ENCODE results near the gene SBNO2. TPM values are rescaled to one million over a fixed set of nuclear protein-coding genes. Genes with fewer than 3 reads are reported as not detected.
A peak's percentile ranks its signal among the peaks of the same experiment; 100 is the strongest.

The SBNO2 gene
- total and polyA plus RNA-seq, 2 donors (not counting 1 experiment from before 2014, with no cell fraction given), result 42.8 to 83.3 TPM

DNA sequence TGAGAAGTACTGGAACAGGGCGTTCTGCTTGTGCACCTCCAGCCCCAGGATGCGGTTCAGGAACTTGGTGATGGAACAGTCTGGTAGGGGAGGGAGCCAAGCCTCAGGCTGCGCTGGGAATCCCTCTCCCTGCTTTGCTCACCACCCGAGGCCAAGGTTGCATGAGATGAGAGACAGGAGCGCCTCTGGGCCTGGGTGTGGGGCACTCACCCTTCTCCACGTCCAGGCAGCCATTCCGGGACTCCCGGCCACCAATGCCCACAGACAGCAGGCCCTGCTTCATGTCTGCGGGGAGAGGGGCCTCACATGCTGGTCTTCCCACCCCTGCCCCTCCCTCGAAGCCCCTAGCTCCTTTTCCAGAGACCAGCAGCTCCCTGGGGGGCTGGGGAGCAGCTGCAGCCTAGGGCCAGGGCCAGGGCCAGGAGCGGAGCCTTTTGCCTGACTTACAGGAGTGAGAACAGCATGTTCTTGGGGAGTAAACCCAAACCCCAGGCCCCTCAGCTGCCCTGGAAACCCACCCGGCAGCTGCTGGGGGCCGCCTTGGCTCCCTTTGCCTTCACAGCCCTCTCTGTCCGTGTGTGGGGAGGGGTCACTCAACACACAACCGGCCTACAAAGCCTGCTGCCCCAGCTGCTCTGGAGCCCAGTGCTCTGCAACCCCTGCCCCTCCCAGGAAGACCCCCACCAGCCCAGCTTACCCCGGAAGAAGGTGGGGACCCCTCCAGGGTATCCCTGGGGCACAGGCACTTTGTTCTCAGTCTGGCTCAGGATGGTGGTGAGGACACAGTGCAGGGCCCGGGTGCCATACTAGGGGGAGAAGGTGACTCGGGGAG lies 63.0 kb downstream of the SBNO2 start:
- Mint-ChIP-seq H3K4me1 (peaks cover 11% of the 10 kb centered on the region), H3K27me3 (no peaks in the 10 kb centered on the region), H3K9me3 (ENCODE audit: insufficient read depth) (no peaks in the 10 kb centered on the region), H3K27ac (peak overlapping the region; percentile 56), H3K4me3 (no peak overlapping the region)
- H3K4me2 ChIP-seq (replicated peaks; ENCODE audit: low read depth, low read length, poor library complexity, severe bottlenecking), result no peak overlapping the region
- H3K36me3 ChIP-seq (replicated peaks in 1 of 2; ENCODE audit: control extremely low read depth in 1 of 2, control insufficient read depth in 1 of 2, extremely low read depth in 1 of 2, insufficient read depth in 2 of 2, low read length in 1 of 2), result peaks cover 0 to 49% of the 10 kb centered on the region in 2 experiments
- H3K9me3 ChIP-seq (ENCODE audit: control extremely low read depth in 1 of 3, control insufficient read depth in 2 of 3, insufficient read depth in 1 of 3, low read length in 2 of 3), result no peaks in the 10 kb centered on the region
- no peak overlapping the region for H2AFZ ChIP-seq (ENCODE audit: insufficient read depth, low read depth, low read length, poor library complexity, severe bottlenecking)
- POLR2A ChIA-PET, result interaction anchor here (0.6 to 1.1 kb wide), 5 partner anchors 10 to 980 kb away, joined by 3 to 7 read pairs (median 5); no protein-coding TSS in a partner anchor
- WGBS (ENCODE audit: insufficient coverage), result 94% methylated on average over 14 of the region's 18 CpGs
- no peak overlapping the region for H3K9ac ChIP-seq (ENCODE audit: low read length)
- H4K20me1 ChIP-seq (ENCODE audit: control insufficient read depth, insufficient read depth, low read length, poor library complexity, severe bottlenecking), result peaks cover 43% of the 10 kb centered on the region
- H3K27me3 ChIP-seq (replicated peaks in 1 of 4; ENCODE audit: control extremely low read depth in 1 of 4, control insufficient read depth in 3 of 4, insufficient read depth in 4 of 4, low read length in 3 of 4), result no peaks in the 10 kb centered on the region
- H3K4me3 ChIP-seq (ENCODE audit: control extremely low read depth in 1 of 5, extremely low read depth in 1 of 5, insufficient read depth in 1 of 5, low read depth in 2 of 5, low read length in 4 of 5), result no peak overlapping the region
- peak; percentile 40 for DNase-seq
- CTCF ChIA-PET, result interaction anchor here (3.9 kb wide), 1 partner anchor 82 kb away, joined by 62 read pairs; no protein-coding TSS in a partner anchor
- H3K4me1 ChIP-seq (ENCODE audit: control insufficient read depth in 2 of 2, insufficient read depth in 2 of 2, low read length in 2 of 2), result peaks cover 6 to 31% of the 10 kb centered on the region in 2 donors
- ATAC-seq (ENCODE audit: low read depth), result no peak
- TF ChIP-seq EZH2 (IDR thresholded peaks at IDR 0.05; ENCODE audit: borderline replicate concordance, insufficient read depth, low read depth, low read length, poor library complexity, severe bottlenecking), result no peak
- TF ChIP-seq, protein P1, sequence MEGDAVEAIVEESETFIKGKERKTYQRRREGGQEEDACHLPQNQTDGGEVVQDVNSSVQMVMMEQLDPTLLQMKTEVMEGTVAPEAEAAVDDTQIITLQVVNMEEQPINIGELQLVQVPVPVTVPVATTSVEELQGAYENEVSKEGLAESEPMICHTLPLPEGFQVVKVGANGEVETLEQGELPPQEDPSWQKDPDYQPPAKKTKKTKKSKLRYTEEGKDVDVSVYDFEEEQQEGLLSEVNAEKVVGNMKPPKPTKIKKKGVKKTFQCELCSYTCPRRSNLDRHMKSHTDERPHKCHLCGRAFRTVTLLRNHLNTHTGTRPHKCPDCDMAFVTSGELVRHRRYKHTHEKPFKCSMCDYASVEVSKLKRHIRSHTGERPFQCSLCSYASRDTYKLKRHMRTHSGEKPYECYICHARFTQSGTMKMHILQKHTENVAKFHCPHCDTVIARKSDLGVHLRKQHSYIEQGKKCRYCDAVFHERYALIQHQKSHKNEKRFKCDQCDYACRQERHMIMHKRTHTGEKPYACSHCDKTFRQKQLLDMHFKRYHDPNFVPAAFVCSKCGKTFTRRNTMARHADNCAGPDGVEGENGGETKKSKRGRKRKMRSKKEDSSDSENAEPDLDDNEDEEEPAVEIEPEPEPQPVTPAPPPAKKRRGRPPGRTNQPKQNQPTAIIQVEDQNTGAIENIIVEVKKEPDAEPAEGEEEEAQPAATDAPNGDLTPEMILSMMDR (IDR thresholded peaks at IDR 0.05), result no peak
- H3K27ac ChIP-seq (ENCODE audit: low read length in 2 of 2), result no peak overlapping the region
- peaks cover 15% of the 10 kb centered on the region for H3K79me2 ChIP-seq (ENCODE audit: control insufficient read depth, insufficient read depth, low read length)
- intact Hi-C loops (cut with micrococcal nuclease), result loop anchor here (5.0 kb wide), 1 partner anchor 81 kb away; no protein-coding TSS in a partner anchor
